GM12878 (cell line): Measurements from ENCODE around the gene MAN1A1. TPM values are rescaled to one million over a fixed set of nuclear protein-coding genes. Genes with fewer than 3 reads are reported as not detected.

Experiments used
- ATAC-seq: fragments of 200-7000 bp; cut with Tn5 transposase; 3 replicates; pipeline ENCODE4 v1.9.1; 2020; ENCODE audit warnings: mild to moderate bottlenecking, moderate library complexity
- BruUV-seq: library from RNA; stranded (reverse); fragments of 400-500 nt; replicated peaks from 2 replicates; lab custom pipeline; 2021; lab: Mats Ljungman, UMichigan
- CTCF ChIA-PET: fragments of 300-600 bp; sonication (Branson Sonifier 250); formaldehyde crosslinking; extraction: SDS; loops from one replicate; lab custom pipeline; 2021; ENCODE audit warnings: inconsistent platforms; lab: Yijun Ruan, JAX
- POLR2A ChIA-PET: fragments of 350-600 bp; formaldehyde crosslinking; extraction: SDS; loops from one replicate; lab custom pipeline; 2021; ENCODE audit warnings: inconsistent platforms; lab: Charles Lee
- RAD21 ChIA-PET: fragments of 300-600 bp; sonication (Branson Sonifier 250); formaldehyde crosslinking; loops from one replicate; lab custom pipeline; 2023; ENCODE audit warnings: antibody characterized with exemption; ENCODE audit not compliant: unreplicated experiment; lab: Charles Lee
- SMC1A ChIA-PET: fragments of 300-600 bp; sonication (Branson Sonifier 250); formaldehyde crosslinking; loops from one replicate; lab custom pipeline; 2023; ENCODE audit not compliant: unreplicated experiment, uncharacterized antibody; lab: Charles Lee
- DNase-seq: peaks from one replicate; pipeline ENCODE4 v3.0.0-alpha.2; 2011; ENCODE audit warnings: low read depth, low spot score
- FAIRE-seq: peaks from 3 replicates; lab custom pipeline; 2011; peaks lifted over from hg19 to GRCh38; lab: Jason Lieb, UNC
- H2AFZ ChIP-seq: 2 replicates; pipeline ENCODE4 v1.6.0; 2011; ENCODE audit warnings: low read depth, low read length, control low read depth; ENCODE audit not compliant: control insufficient read depth
- H3K27ac ChIP-seq: 2 replicates; pipeline ENCODE4 v1.5.1; 2011; ENCODE audit warnings: control low read depth; ENCODE audit not compliant: control insufficient read depth, insufficient read depth
- H3K27me3 ChIP-seq, 2 experiments: replicated peaks in 1 of 2; 2 replicates each; pipeline versions ENCODE4 v1.6.0 to v1.6.1; 2011; ENCODE audit warnings: low read length in 1 of 2; ENCODE audit not compliant: control insufficient read depth in 2 of 2, insufficient read depth in 2 of 2
- H3K36me3 ChIP-seq, 2 experiments: 2 replicates each; pipeline ENCODE4 v1.5.1; 2011; ENCODE audit warnings: low read length in 1 of 2; ENCODE audit not compliant: control insufficient read depth in 2 of 2, insufficient read depth in 2 of 2
- H3K4me1 ChIP-seq: 2 replicates; pipeline ENCODE4 v1.6.1; 2011; ENCODE audit warnings: mild to moderate bottlenecking, low read length, moderate library complexity, mixed read lengths; ENCODE audit not compliant: control insufficient read depth, insufficient read depth
- H3K4me2 ChIP-seq: 2 replicates; pipeline ENCODE4 v1.6.0; 2011; ENCODE audit warnings: control low read depth; ENCODE audit not compliant: control insufficient read depth, insufficient read depth
- H3K4me3 ChIP-seq: fragments of 200-600 bp; sonication (generic); 2 replicates; pipeline ENCODE4 v1.5.1; 2016
- H3K79me2 ChIP-seq: 2 replicates; pipeline ENCODE4 v1.6.0; 2011; ENCODE audit warnings: low read length; ENCODE audit not compliant: control insufficient read depth, insufficient read depth
- H3K9ac ChIP-seq: 2 replicates; pipeline ENCODE4 v1.8.0; 2011; ENCODE audit warnings: low read length, control low read depth, mixed read lengths; ENCODE audit not compliant: control insufficient read depth, insufficient read depth
- H3K9me3 ChIP-seq: replicated peaks from 3 replicates; pipeline ENCODE4 v1.5.1; 2011; ENCODE audit warnings: mild to moderate bottlenecking, low read length; ENCODE audit not compliant: control insufficient read depth, insufficient read depth
- H4K20me1 ChIP-seq: 2 replicates; pipeline ENCODE4 v1.6.0; 2011; ENCODE audit not compliant: control insufficient read depth, insufficient read depth
- ATF3 ChIP-seq: IDR thresholded peaks from 2 replicates; pipeline ENCODE4 v1.6.1; 2011; ENCODE audit warnings: low read depth, mild to moderate bottlenecking, low read length, moderate library complexity, borderline replicate concordance; ENCODE audit errors: extremely low read depth
- BACH1 ChIP-seq: fragments of 450-650 bp; IDR thresholded peaks from 2 replicates; pipeline ENCODE4 v1.6.1; 2017; ENCODE audit warnings: mild to moderate bottlenecking, borderline replicate concordance
- CBX3 ChIP-seq: fragments of 200-600 bp; sonication (generic); IDR thresholded peaks from 2 replicates; pipeline ENCODE4 v1.6.1; 2016; ENCODE audit warnings: low read depth, borderline replicate concordance
- CBX5 ChIP-seq: sonication (generic); IDR thresholded peaks from 2 replicates; pipeline ENCODE4 v1.6.1; 2016; ENCODE audit warnings: low read depth, moderate library complexity, mild to moderate bottlenecking, inconsistent platforms
- CREB1 ChIP-seq: IDR thresholded peaks from 2 replicates; pipeline ENCODE4 v1.6.1; 2012; ENCODE audit warnings: low read depth, mild to moderate bottlenecking, inconsistent platforms
- E4F1 ChIP-seq: fragments of 450-650 bp; IDR thresholded peaks from 2 replicates; pipeline ENCODE4 v1.6.1; 2018; ENCODE audit warnings: borderline replicate concordance, mild to moderate bottlenecking; ENCODE audit not compliant: partially characterized antibody
- KLF5 ChIP-seq: fragments of 450-650 bp; IDR thresholded peaks from 2 replicates; pipeline ENCODE4 v1.6.1; 2014; ENCODE audit warnings: mild to moderate bottlenecking; ENCODE audit not compliant: partially characterized antibody
- LARP7 ChIP-seq: fragments of 450-650 bp; IDR thresholded peaks from 2 replicates; pipeline ENCODE4 v1.6.1; 2017; ENCODE audit warnings: mild to moderate bottlenecking
- MTA3 ChIP-seq: IDR thresholded peaks from 2 replicates; pipeline ENCODE4 v1.6.1; 2012; ENCODE audit warnings: low read length, inconsistent platforms, borderline replicate concordance
- MXI1 ChIP-seq: fragments of 150-350 bp; IDR thresholded peaks from 2 replicates; pipeline ENCODE4 v1.6.1; 2011; ENCODE audit warnings: low read depth, mild to moderate bottlenecking, inconsistent platforms, low read length, improper control_type of control experiment
- NRF1 ChIP-seq: conservative IDR thresholded peaks from 2 replicates; pipeline ENCODE4 v1.6.1; 2011; ENCODE audit warnings: mild to moderate bottlenecking, low read depth, low read length, improper control_type of control experiment
- SMC3 ChIP-seq: IDR thresholded peaks from 2 replicates; pipeline ENCODE4 v1.6.1; 2011; ENCODE audit warnings: low read length, improper control_type of control experiment, borderline replicate concordance
- SUZ12 ChIP-seq: fragments of 200-600 bp; sonication (generic); IDR thresholded peaks from one replicate; pipeline ENCODE4 v1.6.1; 2018; ENCODE audit warnings: antibody characterized with exemption, mild to moderate bottlenecking; ENCODE audit not compliant: unreplicated experiment
- YBX1 ChIP-seq: fragments of 450-650 bp; IDR thresholded peaks from 2 replicates; pipeline ENCODE4 v1.6.1; 2016; ENCODE audit warnings: antibody characterized with exemption
- YY1 ChIP-seq: IDR thresholded peaks from 2 replicates; pipeline ENCODE4 v1.6.1; 2011; ENCODE audit warnings: low read depth, mild to moderate bottlenecking, low read length
- ZBTB4 ChIP-seq: fragments of 450-650 bp; formaldehyde crosslinking; IDR thresholded peaks from 2 replicates; pipeline ENCODE4 v1.4.0; 2022; ENCODE audit warnings: mild to moderate bottlenecking, moderate library complexity
- ZNF217 ChIP-seq: fragments of 450-650 bp; IDR thresholded peaks from 2 replicates; pipeline ENCODE4 v1.6.1; 2017; ENCODE audit warnings: antibody characterized with exemption, mild to moderate bottlenecking
- ZNF384 ChIP-seq: IDR thresholded peaks from 2 replicates; pipeline ENCODE4 v1.6.1; 2012; ENCODE audit warnings: low read depth, mild to moderate bottlenecking, low read length, improper control_type of control experiment, borderline replicate concordance
- whole genome bisulfite sequencing: methylation state at CpG from one replicate; pipeline ENCODE4 v1.1.6; 2016; ENCODE audit warnings: low lambda C conversion rate; ENCODE audit not compliant: insufficient replicate concordance, insufficient coverage; ENCODE audit errors: missing lambda C conversion rate; 5-methylcytosine and 5-hydroxymethylcytosine counted together
- in situ Hi-C: fragments of 300-500 bp; cut with MboI; formaldehyde crosslinking; loops from 9 replicates; pipeline ENCODE4 v1.14.3; 2018; ENCODE audit warnings: mixed read lengths
- intact Hi-C: fragments of 100-400 bp; cut with micrococcal nuclease; formaldehyde crosslinking; loops from one replicate; pipeline ENCODE4 v1.14.2; 2022; ENCODE audit not compliant: unreplicated experiment
- polyA plus RNA-seq, 11 experiments: library from polyadenylated mRNA; depleted of rRNA in 4 of 11; unstranded in 6 of 11; stranded (reverse) in 5 of 11; fragments of >200 nt; fragmentation: Nextera tagmentation in 4 of 11; fragmentation: Illumina TruSeq in 1 of 11; extraction: Ambion mirVana in 4 of 11; extraction: Trizol in 1 of 11; gene quantifications; 1 replicate in 1 of 11; 2 replicates in 10 of 11; pipeline versions ENCODE4 v1.2.1 to v1.2.3, GENCODE V29; 2011 to 2016; ENCODE audit warnings: inconsistent platforms in 2 of 11, missing spikeins in 2 of 11, low read depth in 1 of 11
- total RNA-seq, 4 experiments: library from RNA; depleted of rRNA in 3 of 4; stranded (reverse); fragments of >200 nt in 3 of 4; fragmentation: Illumina TruSeq in 1 of 4; extraction: Trizol in 1 of 4; gene quantifications; 2 replicates each; pipeline versions ENCODE4 v1.2.1 to v1.2.3, GENCODE V29; 2013 to 2021

MAN1A1 gene
- total and polyA plus RNA-seq, 10 of the 15 experiments (the other 5 are each of a cell fraction or from before 2014, with no cell fraction given): 5.4 to 28.1 (median 19.5) TPM

DNA sequence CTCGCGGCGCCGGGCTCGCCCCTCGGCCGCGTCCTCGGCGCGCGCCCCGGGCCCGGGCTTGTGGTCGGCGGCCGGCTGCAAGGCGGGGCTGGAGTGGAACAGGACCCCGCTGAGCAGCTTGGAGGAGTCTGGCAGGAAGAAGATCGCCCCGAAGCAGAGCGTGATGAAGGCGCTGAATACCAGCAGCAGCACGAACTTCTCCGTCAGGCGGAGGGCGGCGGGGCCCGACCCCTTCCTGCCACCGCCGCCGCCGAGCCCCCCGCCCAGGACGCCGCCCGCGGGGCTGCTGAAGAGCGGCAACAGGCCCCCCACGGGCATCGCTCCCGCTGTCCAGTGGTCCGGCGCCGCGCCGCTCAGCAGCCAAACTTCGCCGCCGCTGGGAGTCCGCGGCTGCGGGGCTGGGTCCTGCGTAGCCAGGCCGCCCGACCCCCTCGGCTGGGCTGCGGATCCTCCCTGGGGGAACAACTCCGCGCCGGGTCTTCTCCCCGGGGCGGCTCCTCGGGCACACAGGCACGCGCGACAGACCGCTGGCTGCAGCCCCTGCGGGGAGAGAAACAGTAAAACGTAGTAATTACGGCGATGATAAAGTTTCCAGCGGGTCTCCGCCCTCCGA, 707 bp downstream of the MAN1A1 start:
- peak overlapping the region; percentile 64 for H3K4me2 ChIP-seq
- 0% methylated on average over 20 of the region's 75 CpGs for WGBS
- CTCF ChIA-PET: interaction anchor here (1.2 to 8.4 kb wide), 5 partner anchors 14 to 220 kb away, joined by 4 to 144 read pairs (median 37); no protein-coding TSS in a partner anchor
- RAD21 ChIA-PET: interaction anchor here (0.7 to 18.1 kb wide), 7 partner anchors 14 to 288 kb away, joined by 3 to 414 read pairs (median 16); no protein-coding TSS in a partner anchor
- SMC1A ChIA-PET: interaction anchor here (1.1 to 18.1 kb wide), 7 partner anchors 14 to 200 kb away, joined by 3 to 359 read pairs (median 31); no protein-coding TSS in a partner anchor
- H3K9ac ChIP-seq: peak overlapping the region; percentile 78
- H3K4me1 ChIP-seq: peaks cover 3% of the 10 kb centered on the region
- peak; percentile 2 for ATAC-seq
- H3K79me2 ChIP-seq: peaks cover 53% of the 10 kb centered on the region
- no peaks in the 10 kb centered on the region for H3K9me3 ChIP-seq
- intact Hi-C loops (loop anchor here (1.0 to 10.0 kb wide), 2 partner anchors 201 to 454 kb away; partner anchors contain the start of gene ASF1A), in situ Hi-C loops (loop anchor here (10.0 kb wide), 1 partner anchor 626 kb away; no protein-coding TSS in a partner anchor)
- no peaks in the 10 kb centered on the region for H4K20me1 ChIP-seq
- H3K4me3 ChIP-seq: peak overlapping the region; percentile 84
- no peak for DNase-seq
- POLR2A ChIA-PET: interaction anchor here (0.7 to 3.9 kb wide), 6 partner anchors 13 to 124 kb away, joined by 3 to 75 read pairs (median 11); no protein-coding TSS in a partner anchor
- H3K27me3 ChIP-seq: no peaks in the 10 kb centered on the region
- no peak for FAIRE-seq
- H3K27ac ChIP-seq: peak overlapping the region; percentile 84
- peak overlapping the region; percentile 71 for H2AFZ ChIP-seq
- BruUV-seq: no TSS peak
- H3K36me3 ChIP-seq: no peaks in the 10 kb centered on the region
- TF ChIP-seq ATF3: no peak
- peak; percentile 68; the same call in 1 of the 2 replicates for TF ChIP-seq LARP7
- no peak for TF ChIP-seq ZNF384
- TF ChIP-seq MTA3: no peak
- no peak for TF ChIP-seq CREB1
- no peak for TF ChIP-seq CBX3
- TF ChIP-seq BACH1: 0 out of 2 replicates have a peak, but pooled peaks have one; percentile 41
- TF ChIP-seq SMC3: no peak
- no peak for TF ChIP-seq ZBTB4
- TF ChIP-seq ZNF217: no peak
- TF ChIP-seq YBX1: no peak
- 0 out of 2 replicates have a peak, but pooled peaks have one; percentile 3 for TF ChIP-seq YY1
- TF ChIP-seq SUZ12: no peak
- TF ChIP-seq E4F1: no peak
- TF ChIP-seq NRF1: no peak
- TF ChIP-seq CBX5: 0 out of 2 replicates have a peak, but pooled peaks have one; percentile 7
- TF ChIP-seq MXI1: 0 out of 2 replicates have a peak, but pooled peaks have one; percentile 10
- TF ChIP-seq KLF5: no peak
